Activated CD4-positive, alpha-beta T cell treated with anti-CD3 and anti-CD28 coated beads, Interleukin-2, amount 50 U/mL, for 1 hour (primary cell): Measurements from ENCODE around the gene IFNGR1.
A peak's percentile ranks its signal among the peaks of the same experiment; 100 is the strongest.
"Not testable (repeated sequence)": the region's sequence is repeated elsewhere in the genome, so short reads cannot be mapped to it uniquely, and the experiment has no call there.

ENCODE experiments used
- DNase-seq: peaks from one replicate; pipeline ENCODE4 v3.0.0-alpha.2; 2020

Gene IFNGR1

GRCh38 chr6:137235686-137236085 is 16.5 kb upstream of the IFNGR1 start:
- no peak for DNase-seq

- no peak for DNase-seq
Measured at GRCh38 chr6:137233911-137234863, 15.0 kb upstream of the IFNGR1 start.

- no peak for DNase-seq
Measured at GRCh38 chr6:137231895-137232294, 12.7 kb upstream of the IFNGR1 start.

GRCh38 chr6:137230956-137231555 is 11.9 kb upstream of the IFNGR1 start:
- DNase-seq: no peak

- no peak for DNase-seq
Measured at GRCh38 chr6:137230547-137230946, 11.4 kb upstream of the IFNGR1 start.

GRCh38 chr6:137229075-137229759 is 10.0 kb upstream of the IFNGR1 start:
- DNase-seq: no peak

- DNase-seq: no peak
Measured at GRCh38 chr6:137227871-137228302, 8.7 kb upstream of the IFNGR1 start.

- no peak for DNase-seq
Measured at GRCh38 chr6:137226697-137227096, 7.5 kb upstream of the IFNGR1 start.

- DNase-seq: no peak
Measured at GRCh38 chr6:137224799-137225198, 5.6 kb upstream of the IFNGR1 start.

- DNase-seq: no peak
Measured at GRCh38 chr6:137223370-137224131, 4.4 kb upstream of the IFNGR1 start.

- DNase-seq: no peak
Measured at GRCh38 chr6:137222381-137222780, 3.2 kb upstream of the IFNGR1 start.

GRCh38 chr6:137219664-137220252 is 573 bp upstream of the IFNGR1 start:
- no peak for DNase-seq

GRCh38 chr6:137218473-137218916 is 690 bp downstream of the IFNGR1 start:
- peak; percentile 36 for DNase-seq

GRCh38 chr6:137217801-137218472 is 1.2 kb downstream of the IFNGR1 start:
- no peak for DNase-seq

- DNase-seq: no peak
Measured at GRCh38 chr6:137216875-137217553, 2.2 kb downstream of the IFNGR1 start.

GRCh38 chr6:137216106-137216505 is 3.1 kb downstream of the IFNGR1 start:
- no peak for DNase-seq

GRCh38 chr6:137215630-137216029 is 3.6 kb downstream of the IFNGR1 start:
- DNase-seq: not testable (repeated sequence)

- no peak for DNase-seq
Measured at GRCh38 chr6:137214931-137215330, 4.3 kb downstream of the IFNGR1 start.

- DNase-seq: no peak
Measured at GRCh38 chr6:137213813-137214212, 5.4 kb downstream of the IFNGR1 start.

- no peak for DNase-seq
Measured at GRCh38 chr6:137213331-137213740, 5.8 kb downstream of the IFNGR1 start.

- no peak for DNase-seq
Measured at GRCh38 chr6:137211910-137212309, 7.3 kb downstream of the IFNGR1 start.
